ENCODE measurements around the gene GFY. TPM values are rescaled to one million over a fixed set of nuclear protein-coding genes. Genes with fewer than 3 reads are reported as not detected.

GFY gene
- total and polyA plus RNA-seq, 4 experiments from 2014 or later = not detected

DNA sequence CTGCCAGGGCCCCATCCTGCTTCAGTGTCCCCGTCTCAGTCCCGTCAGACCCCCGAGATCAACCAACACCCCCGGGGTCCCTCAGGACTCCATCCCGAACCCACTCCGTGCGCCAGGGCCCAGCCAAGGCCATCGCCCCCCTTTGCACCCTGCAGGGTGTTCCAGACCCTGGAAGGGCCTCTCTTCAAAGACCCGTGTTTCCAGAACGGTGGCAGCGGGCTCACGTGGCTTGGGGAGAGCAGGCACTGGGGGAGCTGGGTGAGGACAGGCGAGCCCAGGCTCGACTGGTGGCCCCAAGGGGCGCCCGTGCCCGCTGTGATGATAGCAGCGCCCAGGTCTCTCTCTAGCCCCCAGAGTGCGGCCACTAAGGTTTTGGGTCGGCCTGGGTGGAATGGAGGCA is 35.8 kb upstream of the GFY start:
- peaks cover 21% of the 10 kb centered on the region for H3K4me1 ChIP-seq (ENCODE audit: insufficient read depth, low read length)
- no peak overlapping the region for H3K27ac ChIP-seq (ENCODE audit: low read depth, low read length)
- H3K36me3 ChIP-seq (ENCODE audit: insufficient read depth, low read length) = no peaks in the 10 kb centered on the region
- Mint-ChIP-seq H3K27me3 (no peaks in the 10 kb centered on the region), H3K9me3 (peaks cover 0 to 1% (median 0%) of the 10 kb centered on the region in 8 donors), H3K36me3 (no peaks in the 10 kb centered on the region), H3K4me1 (peaks cover 8 to 21% (median 11%) of the 10 kb centered on the region in 4 donors), H3K4me3 (no peak overlapping the region), H3K27ac (peak overlapping the region in 1 of 7 donors; percentile 32)
- no peak overlapping the region for H3K4me3 ChIP-seq (ENCODE audit: low read length in 2 of 2)
- intact Hi-C loops (cut with micrococcal nuclease) = loop anchor here (2.0 kb wide), 1 partner anchor 27 kb away; the partner anchor contains the start of genes DKKL1 and TEAD2
- H3K9me3 ChIP-seq (ENCODE audit: control insufficient read depth in 1 of 2, low read length in 2 of 2) = no peaks in the 10 kb centered on the region
- CTCF ChIA-PET (ENCODE audit: partially characterized antibody) = interaction anchor here (1.2 to 5.0 kb wide), 6 partner anchors 10 to 84 kb away, joined by 3 to 57 read pairs (median 4); partner anchors contain the start of genes FLT3LG, PIH1D1 and SLC17A7
- no peak for DNase-seq
- H3K27me3 ChIP-seq (ENCODE audit: insufficient read depth, low read length) = no peaks in the 10 kb centered on the region
- POLR2A ChIA-PET (ENCODE audit: partially characterized antibody) = interaction anchor here (2.8 kb wide), 1 partner anchor 80 kb away, joined by 20 read pairs; no protein-coding TSS in a partner anchor

DNA sequence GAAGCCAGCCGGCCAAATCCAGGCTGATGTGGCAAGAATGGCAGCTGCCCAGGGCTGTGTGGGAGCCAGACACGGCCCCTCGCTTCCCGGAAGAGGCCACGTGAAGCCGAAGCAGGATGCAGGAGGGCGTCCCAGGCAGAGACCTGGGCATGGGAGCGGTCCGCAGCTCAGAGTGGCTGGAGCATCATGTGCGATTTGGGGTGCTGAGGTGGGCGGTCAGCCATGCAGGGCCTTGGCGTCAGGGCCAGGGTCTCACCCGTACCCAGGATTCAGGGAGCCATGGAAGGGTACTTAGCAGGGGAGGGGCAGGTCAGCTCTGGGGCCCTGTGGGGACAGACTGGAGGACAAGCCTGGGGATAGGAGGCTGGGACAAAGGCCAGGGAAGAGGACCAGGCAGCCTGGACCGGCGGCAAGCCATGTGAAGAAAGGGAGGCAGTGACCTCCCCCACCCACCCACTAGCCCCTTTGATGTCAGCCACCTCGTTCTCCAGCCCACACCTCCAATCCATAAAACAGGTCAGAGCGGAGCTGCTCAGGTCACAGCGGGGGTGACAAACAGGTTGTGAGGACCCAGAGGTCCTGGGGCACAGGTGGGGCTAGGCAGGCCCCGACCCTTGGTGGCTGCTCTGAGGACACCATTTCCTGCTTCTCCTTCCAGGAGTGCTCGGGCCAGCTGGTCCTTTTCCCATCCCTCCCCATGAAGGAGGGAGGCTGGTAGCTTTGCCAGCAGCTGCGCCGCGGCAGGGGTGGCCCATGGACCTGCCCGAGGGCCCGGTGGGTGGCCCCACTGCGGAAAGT is 34.9 kb upstream of the GFY start:
- no peaks in the 10 kb centered on the region for H3K9me3 ChIP-seq (ENCODE audit: control insufficient read depth in 1 of 2, low read length in 2 of 2)
- DNase-seq = peak in 1 of 5 donors; percentile 5
- H3K27me3 ChIP-seq (ENCODE audit: insufficient read depth, low read length) = no peaks in the 10 kb centered on the region
- H3K27me3 Mint-ChIP-seq = no peaks in the 10 kb centered on the region
- no peaks in the 10 kb centered on the region for H3K36me3 ChIP-seq (ENCODE audit: insufficient read depth, low read length)
- peaks cover 21% of the 10 kb centered on the region for H3K4me1 ChIP-seq (ENCODE audit: insufficient read depth, low read length)
- intact Hi-C loops (cut with micrococcal nuclease) = no loop called here
- peak overlapping the region in 1 of 7 donors; percentile 21 for H3K27ac Mint-ChIP-seq
- ChIA-PET CTCF (ENCODE audit: partially characterized antibody) (interaction anchor here (1.0 to 5.0 kb wide), 12 partner anchors 11 to 288 kb away, joined by 3 to 57 read pairs (median 5); partner anchors contain the start of genes FLT3LG, PIH1D1 and SLC17A7), POLR2A (ENCODE audit: partially characterized antibody) (interaction anchor here (0.7 to 2.8 kb wide), 5 partner anchors 16 to 98 kb away, joined by 3 to 20 read pairs (median 4); partner anchors contain the start of gene FLT3LG)
- peaks cover 0 to 1% (median 0%) of the 10 kb centered on the region in 8 donors for H3K9me3 Mint-ChIP-seq
- H3K36me3 Mint-ChIP-seq = no peaks in the 10 kb centered on the region
- H3K4me1 Mint-ChIP-seq = peaks cover 8 to 21% (median 11%) of the 10 kb centered on the region in 4 donors
- H3K4me3 Mint-ChIP-seq = no peak overlapping the region
- no peak overlapping the region for H3K4me3 ChIP-seq (ENCODE audit: low read length in 2 of 2)
- no peak overlapping the region for H3K27ac ChIP-seq (ENCODE audit: low read depth, low read length)

DNA sequence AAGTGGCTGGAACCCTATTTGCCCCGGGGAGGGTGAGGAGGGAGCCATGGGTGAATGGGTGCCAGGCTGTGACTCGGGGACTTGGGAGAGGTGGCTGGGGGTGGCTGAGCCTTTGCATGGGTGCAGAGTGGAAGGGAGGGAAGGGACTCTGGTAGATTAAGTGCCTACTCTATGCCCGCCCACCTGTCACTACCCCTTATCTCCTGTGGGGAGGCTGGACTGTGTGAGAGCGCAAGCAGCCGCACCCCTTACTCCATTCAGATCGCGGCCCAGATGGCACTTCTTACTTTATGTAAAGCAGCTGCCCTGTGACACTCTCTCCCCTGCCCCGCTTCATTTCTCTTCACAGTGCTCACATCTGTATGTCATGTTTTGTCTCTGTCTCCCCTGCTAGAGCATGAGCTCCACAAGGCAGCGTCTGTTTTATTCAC is 34.2 kb upstream of the GFY start:
- no peak overlapping the region for H3K27ac Mint-ChIP-seq
- POLR2A ChIA-PET (ENCODE audit: partially characterized antibody) = interaction anchor here (0.7 to 2.8 kb wide), 10 partner anchors 15 to 97 kb away, joined by 3 to 20 read pairs (median 6); partner anchors contain the start of genes FLT3LG and PIH1D1
- intact Hi-C loops (cut with micrococcal nuclease) = no loop called here

DNA sequence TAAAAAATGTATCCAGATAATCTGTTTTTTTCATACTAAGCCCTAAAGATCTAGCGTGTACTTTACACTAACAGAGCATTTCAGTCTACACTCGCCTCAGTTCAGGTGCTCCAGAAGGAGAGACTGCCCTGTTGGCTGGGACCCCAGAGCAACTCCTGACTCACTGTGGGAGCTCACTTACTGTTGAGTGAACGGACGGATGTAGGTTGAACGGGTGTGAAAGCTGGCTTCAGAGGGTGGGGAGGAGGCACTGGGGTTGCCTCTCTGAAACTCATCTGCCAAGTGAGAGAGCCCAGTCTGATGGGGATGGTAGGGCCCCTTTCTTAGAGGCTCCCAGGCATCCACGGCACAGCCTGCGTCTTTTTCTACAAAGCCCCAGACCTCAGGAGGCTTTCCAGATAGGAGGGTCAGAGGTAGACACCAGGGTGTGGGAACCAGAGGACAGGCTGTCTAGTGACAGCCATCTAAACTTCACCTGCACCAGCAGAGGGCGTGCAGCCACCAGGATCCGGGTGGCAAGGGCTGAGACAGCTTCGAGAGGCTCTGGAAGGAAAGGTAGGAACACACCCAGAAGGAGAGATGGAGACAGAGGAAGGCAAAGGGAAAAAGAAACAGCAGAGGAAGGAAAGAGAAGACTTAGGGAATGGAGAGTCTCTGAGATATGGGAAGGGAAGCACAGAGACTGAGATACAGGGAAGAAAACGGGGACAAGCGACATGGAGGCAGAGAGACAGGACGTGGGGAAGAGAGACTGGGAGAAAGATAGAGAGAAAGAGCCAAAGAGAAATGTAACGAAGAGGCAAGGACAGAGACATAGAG is 33.4 kb upstream of the GFY start:
- ChIA-PET CTCF (ENCODE audit: partially characterized antibody) (interaction anchor here (0.6 to 5.0 kb wide), 22 partner anchors 10 to 287 kb away, joined by 3 to 57 read pairs (median 6); partner anchors contain the start of genes FLT3LG, GFY, PIH1D1 and PTH2), POLR2A (ENCODE audit: partially characterized antibody) (interaction anchor here (0.5 to 2.8 kb wide), 12 partner anchors 14 to 81 kb away, joined by 3 to 20 read pairs (median 4); partner anchors contain the start of genes ALDH16A1, FLT3LG and PIH1D1)
- no peaks in the 10 kb centered on the region for H3K36me3 Mint-ChIP-seq
- Histone ChIP-seq H3K9me3 (ENCODE audit: control insufficient read depth in 1 of 2, low read length in 2 of 2) (no peaks in the 10 kb centered on the region), H3K4me3 (ENCODE audit: low read length in 2 of 2) (no peak overlapping the region), H3K27me3 (ENCODE audit: insufficient read depth, low read length) (no peaks in the 10 kb centered on the region), H3K4me1 (ENCODE audit: insufficient read depth, low read length) (peaks cover 21% of the 10 kb centered on the region), H3K27ac (ENCODE audit: low read depth, low read length) (no peak overlapping the region), H3K36me3 (ENCODE audit: insufficient read depth, low read length) (no peaks in the 10 kb centered on the region)
- peaks cover 0 to 1% (median 0%) of the 10 kb centered on the region in 8 donors for H3K9me3 Mint-ChIP-seq
- DNase-seq = peak; percentile 76 to 80 (median 78)
- H3K4me1 Mint-ChIP-seq = peaks cover 8 to 24% (median 11%) of the 10 kb centered on the region in 4 donors
- H3K4me3 Mint-ChIP-seq = no peak overlapping the region
- H3K27me3 Mint-ChIP-seq = no peaks in the 10 kb centered on the region
- H3K27ac Mint-ChIP-seq = peak overlapping the region in 6 of 7 donors; percentile 9 to 85 (median 60)
- intact Hi-C loops (cut with micrococcal nuclease) = loop anchor here (1.0 kb wide), 4 partner anchors 52 to 289 kb away; no protein-coding TSS in a partner anchor

More for the DNA sequence above, 34.2 kb upstream of the GFY start:
- Mint-ChIP-seq H3K9me3 (peaks cover 0 to 1% (median 0%) of the 10 kb centered on the region in 8 donors), H3K4me3 (no peak overlapping the region), H3K4me1 (peaks cover 8 to 24% (median 11%) of the 10 kb centered on the region in 4 donors), H3K36me3 (no peaks in the 10 kb centered on the region), H3K27me3 (no peaks in the 10 kb centered on the region)
- H3K27me3 ChIP-seq (ENCODE audit: insufficient read depth, low read length) = no peaks in the 10 kb centered on the region
- H3K36me3 ChIP-seq (ENCODE audit: insufficient read depth, low read length) = no peaks in the 10 kb centered on the region
- H3K9me3 ChIP-seq (ENCODE audit: control insufficient read depth in 1 of 2, low read length in 2 of 2) = no peaks in the 10 kb centered on the region
- peaks cover 21% of the 10 kb centered on the region for H3K4me1 ChIP-seq (ENCODE audit: insufficient read depth, low read length)
- CTCF ChIA-PET (ENCODE audit: partially characterized antibody) = interaction anchor here (0.6 to 5.0 kb wide), 17 partner anchors 9 to 287 kb away, joined by 3 to 57 read pairs (median 5); partner anchors contain the start of genes FLT3LG, GFY, PIH1D1 and PTH2
- H3K27ac ChIP-seq (ENCODE audit: low read depth, low read length) = no peak overlapping the region
- no peak overlapping the region for H3K4me3 ChIP-seq (ENCODE audit: low read length in 2 of 2)
- no peak for DNase-seq

DNA sequence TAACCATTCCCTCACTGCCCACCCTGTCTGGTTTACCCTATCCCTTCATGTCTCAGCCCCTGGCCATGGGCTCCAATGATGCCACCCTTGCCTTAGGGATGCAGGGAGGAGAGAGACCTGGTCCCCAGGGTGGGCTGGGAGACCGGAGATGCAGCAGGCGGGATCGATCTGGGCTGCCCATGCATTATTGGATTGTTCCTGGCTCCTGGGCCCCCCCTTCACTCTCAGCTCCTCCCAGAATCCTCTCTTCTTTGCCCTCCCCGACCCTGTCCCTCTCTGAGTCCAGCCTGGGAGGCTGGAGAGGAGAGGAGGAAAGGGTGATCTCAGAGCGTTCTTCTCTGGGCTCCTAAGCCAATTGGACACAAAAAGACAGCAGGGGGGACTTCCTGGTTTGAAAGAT is 31.3 kb upstream of the GFY start:
- Mint-ChIP-seq H3K4me1 (peaks cover 15 to 30% (median 22%) of the 10 kb centered on the region in 4 donors), H3K4me3 (no peak overlapping the region), H3K27me3 (peaks cover 0 to 3% of the 10 kb centered on the region in 2 donors), H3K27ac (no peak overlapping the region), H3K9me3 (no peaks in the 10 kb centered on the region), H3K36me3 (no peaks in the 10 kb centered on the region)
- peak in 1 of 5 donors; percentile 27 for DNase-seq
- no peak overlapping the region for H3K27ac ChIP-seq (ENCODE audit: low read depth, low read length)
- intact Hi-C loops (cut with micrococcal nuclease) = no loop called here
- no peaks in the 10 kb centered on the region for H3K27me3 ChIP-seq (ENCODE audit: insufficient read depth, low read length)
- ChIA-PET CTCF (ENCODE audit: partially characterized antibody) (interaction anchor here (1.1 to 5.0 kb wide), 6 partner anchors 13 to 82 kb away, joined by 5 to 57 read pairs (median 12); partner anchors contain the start of genes FLT3LG and SLC17A7), POLR2A (ENCODE audit: partially characterized antibody) (interaction anchor here (0.8 to 1.5 kb wide), 5 partner anchors 15 to 77 kb away, joined by 3 to 7 read pairs (median 3); partner anchors contain the start of gene PIH1D1)
- H3K4me1 ChIP-seq (ENCODE audit: insufficient read depth, low read length) = peaks cover 26% of the 10 kb centered on the region
- H3K4me3 ChIP-seq (ENCODE audit: low read length in 2 of 2) = no peak overlapping the region
- H3K36me3 ChIP-seq (ENCODE audit: insufficient read depth, low read length) = no peaks in the 10 kb centered on the region
- H3K9me3 ChIP-seq (ENCODE audit: control insufficient read depth in 1 of 2, low read length in 2 of 2) = no peaks in the 10 kb centered on the region

DNA sequence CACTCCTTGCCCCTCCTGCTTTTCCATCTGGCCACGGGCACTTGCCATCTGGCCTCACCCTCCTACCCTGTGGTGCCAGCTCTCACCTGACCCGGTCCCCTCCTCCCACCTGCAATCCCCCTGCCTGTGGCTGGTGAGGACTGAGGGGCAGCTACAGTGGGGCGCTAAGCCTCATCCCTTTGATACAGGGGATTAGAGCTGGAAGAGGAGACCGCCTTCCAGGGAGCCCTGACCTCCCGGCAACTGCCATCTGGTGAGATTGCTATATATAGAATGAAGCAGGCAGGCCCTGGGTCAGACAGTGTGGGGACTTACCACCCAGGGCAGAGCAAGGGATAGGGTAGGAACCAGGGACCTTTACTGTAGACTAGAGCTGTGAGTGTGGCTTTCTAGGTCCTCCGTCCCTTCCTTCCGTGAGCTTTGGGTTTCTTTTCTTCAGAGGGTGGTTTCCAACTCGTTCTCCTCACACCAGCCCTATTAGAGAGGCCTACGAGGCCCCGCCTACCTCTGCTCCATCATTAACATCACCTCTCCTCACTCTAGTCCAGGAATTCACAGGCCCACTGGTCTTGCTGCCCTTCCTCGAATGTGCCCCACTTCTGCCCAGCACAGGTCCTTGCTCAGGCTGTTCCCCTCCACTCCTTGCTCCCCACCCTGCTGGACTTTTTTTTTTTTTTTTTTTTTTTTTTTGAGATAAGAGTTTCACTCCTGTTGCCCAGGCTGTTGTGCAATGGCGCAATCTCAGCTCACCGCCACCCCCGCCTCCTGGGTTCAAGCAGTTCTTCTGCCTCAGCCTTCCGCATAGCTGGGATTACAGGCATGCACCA is 29.4 kb upstream of the GFY start:
- Mint-ChIP-seq H3K27me3 (peaks cover 0 to 3% of the 10 kb centered on the region in 2 donors), H3K9me3 (no peaks in the 10 kb centered on the region), H3K4me3 (no peak overlapping the region), H3K36me3 (no peaks in the 10 kb centered on the region), H3K4me1 (peaks cover 15 to 28% (median 22%) of the 10 kb centered on the region in 4 donors), H3K27ac (no peak overlapping the region)
- ChIA-PET POLR2A (ENCODE audit: partially characterized antibody) (interaction anchor here (1.9 kb wide), 1 partner anchor 26 kb away, joined by 7 read pairs; the partner anchor contains the start of gene PTH2), CTCF (ENCODE audit: partially characterized antibody) (interaction anchor here (0.6 to 3.2 kb wide), 7 partner anchors 14 to 322 kb away, joined by 3 to 12 read pairs (median 3); partner anchors contain the start of gene SLC17A7)
- no peak overlapping the region for H3K4me3 ChIP-seq (ENCODE audit: low read length in 2 of 2)
- H3K27ac ChIP-seq (ENCODE audit: low read depth, low read length) = no peak overlapping the region
- intact Hi-C loops (cut with micrococcal nuclease) = no loop called here
- H3K4me1 ChIP-seq (ENCODE audit: insufficient read depth, low read length) = peaks cover 26% of the 10 kb centered on the region
- peak in 1 of 5 donors; percentile 8 for DNase-seq
- H3K9me3 ChIP-seq (ENCODE audit: control insufficient read depth in 1 of 2, low read length in 2 of 2) = no peaks in the 10 kb centered on the region
- no peaks in the 10 kb centered on the region for H3K36me3 ChIP-seq (ENCODE audit: insufficient read depth, low read length)
- H3K27me3 ChIP-seq (ENCODE audit: insufficient read depth, low read length) = no peaks in the 10 kb centered on the region
